ENCODE measurements around the gene ATG9B.

Gene ATG9B

GRCh38 chr7:150969475-150969874, 54.8 kb downstream of the ATG9B start:
- Histone ChIP-seq H3K9me2 (replicated peaks; ENCODE audit: insufficient read depth, low read length) (no peaks in the 10 kb centered on the region), H3K36me3 (replicated peaks; ENCODE audit: insufficient read depth, low read length) (no peaks in the 10 kb centered on the region), H3K27me3 (replicated peaks; ENCODE audit: insufficient read depth, low read length) (no peaks in the 10 kb centered on the region), H3K79me2 (ENCODE audit: low read length) (no peaks in the 10 kb centered on the region), H3K4me2 (ENCODE audit: low read depth, low read length) (no peak overlapping the region), H3K27ac (ENCODE audit: low read length) (no peak overlapping the region), H3F3A (ENCODE audit: insufficient read depth, low read length) (peaks cover 5% of the 10 kb centered on the region; the same call in 1 of the 2 replicates), H3K4me1 (ENCODE audit: low read length) (peaks cover 14% of the 10 kb centered on the region), H3K4me3 (ENCODE audit: low read length) (no peak overlapping the region), H2AFZ (ENCODE audit: low read length) (no peak overlapping the region), H3K9me3 (replicated peaks; ENCODE audit: insufficient read depth, low read length) (no peaks in the 10 kb centered on the region), H3K9ac (ENCODE audit: low read length) (no peak overlapping the region), H4K20me1 (ENCODE audit: insufficient read depth, low read length) (no peaks in the 10 kb centered on the region)
- no peak for DNase-seq
- TF ChIP-seq EZH2phosphoT487 (IDR thresholded peaks at IDR 0.05; ENCODE audit: low read length) (no peak), CTCF (IDR thresholded peaks at IDR 0.05; ENCODE audit: low read length) (no peak), EZH2 (optimal IDR thresholded peaks at IDR 0.05; ENCODE audit: low read depth, low read length) (no peak)

GRCh38 chr7:150968734-150969372, 55.4 kb downstream of the ATG9B start:
- no peak overlapping the region for H3K4me3 ChIP-seq (ENCODE audit: low read length)

GRCh38 chr7:150968056-150968733, 56.1 kb downstream of the ATG9B start:
- H3K27ac ChIP-seq (ENCODE audit: low read length) = no peak overlapping the region
- no peaks in the 10 kb centered on the region for H4K20me1 ChIP-seq (ENCODE audit: insufficient read depth, low read length)
- H3K79me2 ChIP-seq (ENCODE audit: low read length) = no peaks in the 10 kb centered on the region
- peaks cover 2% of the 10 kb centered on the region for H3K4me1 ChIP-seq (ENCODE audit: low read length)
- no peak overlapping the region for H3K4me2 ChIP-seq (ENCODE audit: low read depth, low read length)
- H3K9me3 ChIP-seq (replicated peaks; ENCODE audit: insufficient read depth, low read length) = no peaks in the 10 kb centered on the region
- no peak for TF ChIP-seq EZH2phosphoT487 (IDR thresholded peaks at IDR 0.05; ENCODE audit: low read length)
- no peak for TF ChIP-seq CTCF (IDR thresholded peaks at IDR 0.05; ENCODE audit: low read length)
- TF ChIP-seq EZH2 (optimal IDR thresholded peaks at IDR 0.05; ENCODE audit: low read depth, low read length) = no peak
- H3K4me3 ChIP-seq (ENCODE audit: low read length) = no peak overlapping the region
- no peaks in the 10 kb centered on the region for H3K36me3 ChIP-seq (replicated peaks; ENCODE audit: insufficient read depth, low read length)
- H3K9ac ChIP-seq (ENCODE audit: low read length) = no peak overlapping the region
- H3K9me2 ChIP-seq (replicated peaks; ENCODE audit: insufficient read depth, low read length) = no peaks in the 10 kb centered on the region
- no peaks in the 10 kb centered on the region for H3F3A ChIP-seq (ENCODE audit: insufficient read depth, low read length)
- no peak for DNase-seq
- H2AFZ ChIP-seq (ENCODE audit: low read length) = no peak overlapping the region
- no peaks in the 10 kb centered on the region for H3K27me3 ChIP-seq (replicated peaks; ENCODE audit: insufficient read depth, low read length)

More at GRCh38 chr7:150968734-150969372, 55.4 kb downstream of the ATG9B start:
- no peaks in the 10 kb centered on the region for H3K27me3 ChIP-seq (replicated peaks; ENCODE audit: insufficient read depth, low read length)
- TF ChIP-seq EZH2 (optimal IDR thresholded peaks at IDR 0.05; ENCODE audit: low read depth, low read length) (no peak), CTCF (IDR thresholded peaks at IDR 0.05; ENCODE audit: low read length) (no peak), EZH2phosphoT487 (IDR thresholded peaks at IDR 0.05; ENCODE audit: low read length) (no peak)
- no peaks in the 10 kb centered on the region for H3K36me3 ChIP-seq (replicated peaks; ENCODE audit: insufficient read depth, low read length)
- no peaks in the 10 kb centered on the region for H3K79me2 ChIP-seq (ENCODE audit: low read length)
- no peak overlapping the region for H3K27ac ChIP-seq (ENCODE audit: low read length)
- no peaks in the 10 kb centered on the region for H4K20me1 ChIP-seq (ENCODE audit: insufficient read depth, low read length)
- H3K9me3 ChIP-seq (replicated peaks; ENCODE audit: insufficient read depth, low read length) = no peaks in the 10 kb centered on the region
- no peak for DNase-seq
- no peak overlapping the region for H3K4me2 ChIP-seq (ENCODE audit: low read depth, low read length)
- no peak overlapping the region for H2AFZ ChIP-seq (ENCODE audit: low read length)
- H3F3A ChIP-seq (ENCODE audit: insufficient read depth, low read length) = no peaks in the 10 kb centered on the region
- no peak overlapping the region for H3K9ac ChIP-seq (ENCODE audit: low read length)
- H3K4me1 ChIP-seq (ENCODE audit: low read length) = peaks cover 9% of the 10 kb centered on the region
- no peaks in the 10 kb centered on the region for H3K9me2 ChIP-seq (replicated peaks; ENCODE audit: insufficient read depth, low read length)

Data from MM.1S (cell line).